GM18505 (cell line): ENCODE data around the gene SULF2.

Experiments
- ATAC-seq: cut with Tn5 transposase; IDR thresholded peaks from one replicate; pipeline ENCODE4 v1.9.1; 2021; ENCODE audit not compliant: unreplicated experiment
- POLR2A ChIP-seq: IDR thresholded peaks from 4 replicates; pipeline ENCODE4 v1.6.1; 2011; ENCODE audit warnings: borderline replicate concordance; ENCODE audit not compliant: insufficient read depth, insufficient read length; ENCODE audit errors: extremely low read depth

The SULF2 gene

GRCh38 chr20:47720636-47721427, 64.4 kb downstream of the SULF2 start:
- ATAC-seq = no peak
- TF ChIP-seq POLR2A = no peak

- no peak for TF ChIP-seq POLR2A
Observed at GRCh38 chr20:47719625-47720024, 65.7 kb downstream of the SULF2 start.

GRCh38 chr20:47719211-47719610, 66.1 kb downstream of the SULF2 start:
- no peak for TF ChIP-seq POLR2A
- no peak for ATAC-seq

More at GRCh38 chr20:47719625-47720024, 65.7 kb downstream of the SULF2 start:
- no peak for ATAC-seq

- TF ChIP-seq POLR2A = no peak
- no peak for ATAC-seq
Observed at GRCh38 chr20:47718398-47718797, 66.9 kb downstream of the SULF2 start.

GRCh38 chr20:47717421-47717820, 67.9 kb downstream of the SULF2 start:
- no peak for TF ChIP-seq POLR2A
- ATAC-seq = no peak

- TF ChIP-seq POLR2A = no peak
- no peak for ATAC-seq
Observed at GRCh38 chr20:47713878-47714450, 71.3 kb downstream of the SULF2 start.

- no peak for ATAC-seq
- TF ChIP-seq POLR2A = no peak
Observed at GRCh38 chr20:47713163-47713562, 72.1 kb downstream of the SULF2 start.

GRCh38 chr20:47711046-47711752, 74.1 kb downstream of the SULF2 start:
- no peak for TF ChIP-seq POLR2A
- ATAC-seq = no peak

- TF ChIP-seq POLR2A = no peak
- no peak for ATAC-seq
Observed at GRCh38 chr20:47710665-47711045, 74.6 kb downstream of the SULF2 start.

- no peak for ATAC-seq
- no peak for TF ChIP-seq POLR2A
Observed at GRCh38 chr20:47708953-47709833, 76.1 kb downstream of the SULF2 start.

GRCh38 chr20:47708140-47708807, 77.0 kb downstream of the SULF2 start:
- TF ChIP-seq POLR2A = no peak
- no peak for ATAC-seq

- TF ChIP-seq POLR2A = no peak
- ATAC-seq = no peak
Observed at GRCh38 chr20:47706345-47706744, 78.9 kb downstream of the SULF2 start.

- TF ChIP-seq POLR2A = no peak
- ATAC-seq = no peak
Observed at GRCh38 chr20:47705497-47705856, 79.8 kb downstream of the SULF2 start.

- no peak for ATAC-seq
- no peak for TF ChIP-seq POLR2A
Observed at GRCh38 chr20:47704746-47705496, 80.4 kb downstream of the SULF2 start.
